ENCODE measurements around the gene RASD1. TPM values are rescaled to one million over a fixed set of nuclear protein-coding genes. Genes with fewer than 3 reads are reported as not detected.
A peak's percentile ranks its signal among the peaks of the same experiment; 100 is the strongest.
"Not testable (repeated sequence)": the region's sequence is repeated elsewhere in the genome, so short reads cannot be mapped to it uniquely, and the experiment has no call there.

Gene RASD1
- total RNA-seq, 4 donors from 2014 or later: 23.5 to 83.8 (median 61.3) TPM

DNA sequence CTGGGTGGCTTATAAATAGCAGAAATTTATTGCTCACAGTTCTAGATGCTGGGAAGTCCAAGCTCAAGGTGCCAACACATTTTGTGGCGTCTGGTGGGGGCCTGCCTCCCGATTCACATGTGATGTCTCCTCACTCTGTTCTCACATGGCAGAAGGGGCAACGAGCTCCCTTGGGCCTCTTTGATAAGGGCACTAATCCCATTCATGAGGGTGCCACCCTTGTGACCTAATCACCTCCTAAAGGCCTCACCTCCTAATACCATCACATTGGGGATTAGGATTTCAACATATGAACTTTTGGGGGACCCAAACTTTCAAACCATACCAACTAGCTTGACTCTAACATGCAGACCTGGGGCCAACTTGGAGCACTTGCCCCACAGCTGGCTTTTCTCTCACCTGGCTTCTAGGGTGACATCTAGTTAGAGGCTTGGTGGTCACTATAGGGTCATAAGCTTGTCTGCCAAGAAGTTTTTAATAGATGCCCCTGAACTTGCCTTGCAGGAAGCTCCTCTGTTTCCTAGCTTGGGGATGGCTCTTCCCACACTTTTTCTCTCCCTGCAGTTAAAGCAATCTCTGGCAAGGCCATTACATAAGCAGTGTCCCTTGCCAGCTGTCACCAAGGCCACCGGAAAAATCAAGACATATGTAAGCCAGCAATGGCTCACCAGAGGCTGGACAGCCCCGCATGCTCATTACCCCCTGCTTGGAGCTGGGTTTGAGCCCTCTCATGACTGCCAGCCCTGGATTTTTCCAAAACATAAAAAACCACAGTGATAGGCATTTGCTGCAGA, 27.8 kb downstream of the RASD1 start:
- intact Hi-C loops (cut with DNase I; ENCODE audit: low total_unique reads): no loop called here
- Histone ChIP-seq H3K4me3 (no peak overlapping the region), H3K27me3 (no peaks in the 10 kb centered on the region), H3K4me1 (peaks cover 0 to 18% (median 8%) of the 10 kb centered on the region in 4 donors), H3K36me3 (no peaks in the 10 kb centered on the region), H3K9me3 (no peaks in the 10 kb centered on the region), H3K27ac (peak overlapping the region; percentile 46 to 62 (median 52))
- in situ Hi-C loops (cut with MboI; ENCODE audit: low pct_ligation_motif_present in 1 of 4, low pct_unique_long_range_greater_than_20kb in 1 of 4, low sequenced_read_pairs in 3 of 4): no loop called here
- WGBS, 2 donors (ENCODE audit: low coverage in 1 of 2): 60 to 72% methylated on average over 3 to 5 of the region's 5 CpGs
- no peak for TF ChIP-seq EP300 (IDR thresholded peaks at IDR 0.05; ENCODE audit: low read depth)
- TF ChIP-seq POLR2AphosphoS5 (IDR thresholded peaks at IDR 0.05): no peak
- TF ChIP-seq POLR2A (IDR thresholded peaks at IDR 0.05): no peak
- TF ChIP-seq, protein P1, sequence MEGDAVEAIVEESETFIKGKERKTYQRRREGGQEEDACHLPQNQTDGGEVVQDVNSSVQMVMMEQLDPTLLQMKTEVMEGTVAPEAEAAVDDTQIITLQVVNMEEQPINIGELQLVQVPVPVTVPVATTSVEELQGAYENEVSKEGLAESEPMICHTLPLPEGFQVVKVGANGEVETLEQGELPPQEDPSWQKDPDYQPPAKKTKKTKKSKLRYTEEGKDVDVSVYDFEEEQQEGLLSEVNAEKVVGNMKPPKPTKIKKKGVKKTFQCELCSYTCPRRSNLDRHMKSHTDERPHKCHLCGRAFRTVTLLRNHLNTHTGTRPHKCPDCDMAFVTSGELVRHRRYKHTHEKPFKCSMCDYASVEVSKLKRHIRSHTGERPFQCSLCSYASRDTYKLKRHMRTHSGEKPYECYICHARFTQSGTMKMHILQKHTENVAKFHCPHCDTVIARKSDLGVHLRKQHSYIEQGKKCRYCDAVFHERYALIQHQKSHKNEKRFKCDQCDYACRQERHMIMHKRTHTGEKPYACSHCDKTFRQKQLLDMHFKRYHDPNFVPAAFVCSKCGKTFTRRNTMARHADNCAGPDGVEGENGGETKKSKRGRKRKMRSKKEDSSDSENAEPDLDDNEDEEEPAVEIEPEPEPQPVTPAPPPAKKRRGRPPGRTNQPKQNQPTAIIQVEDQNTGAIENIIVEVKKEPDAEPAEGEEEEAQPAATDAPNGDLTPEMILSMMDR (IDR thresholded peaks at IDR 0.05): no peak
- DNase-seq: no peak

DNA sequence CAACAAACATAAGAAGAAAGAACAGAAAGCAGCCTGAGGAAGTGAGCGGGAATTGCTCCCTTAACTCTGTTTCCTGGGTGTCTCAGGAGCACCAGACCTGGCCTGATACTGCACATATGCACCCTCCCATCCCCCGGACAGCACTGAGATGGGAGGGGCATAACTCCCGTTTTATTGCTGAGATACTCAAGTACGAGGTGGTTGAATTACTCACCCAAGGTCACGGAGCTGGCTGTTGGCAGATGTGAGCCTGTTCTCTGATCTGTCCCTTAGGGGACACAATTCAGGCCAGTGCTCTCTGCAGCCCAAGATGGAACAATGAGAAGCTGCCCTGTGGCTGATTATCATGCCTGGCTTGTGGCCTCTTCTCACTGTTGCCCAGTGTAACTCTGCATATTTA, 28.5 kb downstream of the RASD1 start:
- Histone ChIP-seq H3K27me3 (no peaks in the 10 kb centered on the region), H3K9me3 (no peaks in the 10 kb centered on the region), H3K4me3 (no peak overlapping the region), H3K4me1 (peaks cover 0 to 18% (median 9%) of the 10 kb centered on the region in 4 donors), H3K27ac (peak overlapping the region; percentile 46 to 62 (median 52)), H3K36me3 (no peaks in the 10 kb centered on the region)
- intact Hi-C loops (cut with DNase I; ENCODE audit: low total_unique reads): no loop called here
- in situ Hi-C loops (cut with MboI; ENCODE audit: low pct_ligation_motif_present in 1 of 4, low pct_unique_long_range_greater_than_20kb in 1 of 4, low sequenced_read_pairs in 3 of 4): no loop called here
- TF ChIP-seq POLR2AphosphoS5 (IDR thresholded peaks at IDR 0.05) (peak in 1 of 3 donors; percentile 23), POLR2A (IDR thresholded peaks at IDR 0.05) (no peak)
- 25 to 39% methylated on average over 2 to 5 of the region's 5 CpGs for WGBS, 2 donors (ENCODE audit: low coverage in 1 of 2)
- peak; percentile 74 for DNase-seq

DNA sequence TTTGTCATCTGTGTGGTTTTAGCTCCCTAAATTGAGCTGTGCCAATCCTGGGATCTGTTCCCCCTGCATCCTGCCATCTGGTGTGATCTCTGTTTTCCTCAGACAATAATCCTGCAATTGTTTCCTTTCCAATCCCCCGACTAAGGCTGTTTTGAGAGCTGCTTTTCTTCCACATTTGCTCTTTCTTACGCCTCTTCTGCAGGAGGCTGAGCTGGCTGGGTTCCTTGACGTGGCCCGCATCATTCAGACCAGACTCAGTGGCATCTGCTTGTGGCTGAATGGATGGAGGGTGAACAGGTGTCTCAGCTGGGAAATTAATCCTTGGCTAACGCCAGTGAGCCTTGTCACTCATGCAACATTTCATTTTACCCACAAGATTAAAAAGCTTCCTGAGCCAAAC, 29.2 kb downstream of the RASD1 start:
- Histone ChIP-seq H3K4me1 (peaks cover 0 to 18% (median 14%) of the 10 kb centered on the region in 4 donors), H3K4me3 (no peak overlapping the region), H3K9me3 (no peaks in the 10 kb centered on the region), H3K27ac (peak overlapping the region in 3 of 4 donors; percentile 34 to 49 (median 43)), H3K36me3 (no peaks in the 10 kb centered on the region), H3K27me3 (no peaks in the 10 kb centered on the region)
- intact Hi-C loops (cut with DNase I; ENCODE audit: low total_unique reads): no loop called here
- no peak for TF ChIP-seq POLR2AphosphoS5 (IDR thresholded peaks at IDR 0.05)
- TF ChIP-seq EP300 (IDR thresholded peaks at IDR 0.05; ENCODE audit: low read depth): no peak
- TF ChIP-seq, protein P1 (IDR thresholded peaks at IDR 0.05): no peak
- TF ChIP-seq POLR2A (IDR thresholded peaks at IDR 0.05): no peak
- 72 to 86% methylated on average over 1 to 5 of the region's 5 CpGs for WGBS, 2 donors (ENCODE audit: low coverage in 1 of 2)
- no peak for DNase-seq
- in situ Hi-C loops (cut with MboI; ENCODE audit: low pct_ligation_motif_present in 1 of 4, low pct_unique_long_range_greater_than_20kb in 1 of 4, low sequenced_read_pairs in 3 of 4): no loop called here

DNA sequence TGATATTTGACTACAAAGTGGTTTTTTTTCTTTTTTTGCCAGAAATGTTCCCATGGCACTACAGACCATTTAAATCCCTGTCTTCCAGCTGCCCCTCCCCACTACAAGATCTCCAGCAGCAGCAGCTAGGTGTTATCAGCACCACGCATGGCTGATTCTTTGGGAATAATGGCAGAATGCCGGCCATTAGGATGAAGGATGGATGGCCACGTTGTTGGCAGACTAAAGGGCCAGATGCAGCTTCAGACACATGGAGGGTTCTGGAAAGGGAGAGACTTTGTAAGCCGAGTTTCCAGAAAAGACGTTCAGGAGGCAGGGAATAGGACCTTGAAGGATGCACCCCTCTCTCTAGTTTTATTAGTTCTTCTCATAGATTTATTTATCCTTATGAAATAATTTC, 29.7 kb downstream of the RASD1 start:
- no peaks in the 10 kb centered on the region for H3K9me3 ChIP-seq
- in situ Hi-C loops (cut with MboI; ENCODE audit: low pct_ligation_motif_present in 1 of 4, low pct_unique_long_range_greater_than_20kb in 1 of 4, low sequenced_read_pairs in 3 of 4) (no loop called here), intact Hi-C loops (cut with DNase I; ENCODE audit: low total_unique reads) (no loop called here)
- H3K4me1 ChIP-seq: peaks cover 0 to 19% (median 16%) of the 10 kb centered on the region in 4 donors
- DNase-seq: no peak
- H3K36me3 ChIP-seq: no peaks in the 10 kb centered on the region
- H3K27ac ChIP-seq: no peak overlapping the region
- 58% methylated on average over 4 to 5 of the region's 5 CpGs for WGBS, 2 donors (ENCODE audit: low coverage in 1 of 2)
- H3K4me3 ChIP-seq: no peak overlapping the region
- no peaks in the 10 kb centered on the region for H3K27me3 ChIP-seq
- no peak for TF ChIP-seq POLR2A (IDR thresholded peaks at IDR 0.05)
- TF ChIP-seq, protein P1 (IDR thresholded peaks at IDR 0.05): no peak
- TF ChIP-seq POLR2AphosphoS5 (IDR thresholded peaks at IDR 0.05): no peak
- no peak for TF ChIP-seq EP300 (IDR thresholded peaks at IDR 0.05; ENCODE audit: low read depth)

DNA sequence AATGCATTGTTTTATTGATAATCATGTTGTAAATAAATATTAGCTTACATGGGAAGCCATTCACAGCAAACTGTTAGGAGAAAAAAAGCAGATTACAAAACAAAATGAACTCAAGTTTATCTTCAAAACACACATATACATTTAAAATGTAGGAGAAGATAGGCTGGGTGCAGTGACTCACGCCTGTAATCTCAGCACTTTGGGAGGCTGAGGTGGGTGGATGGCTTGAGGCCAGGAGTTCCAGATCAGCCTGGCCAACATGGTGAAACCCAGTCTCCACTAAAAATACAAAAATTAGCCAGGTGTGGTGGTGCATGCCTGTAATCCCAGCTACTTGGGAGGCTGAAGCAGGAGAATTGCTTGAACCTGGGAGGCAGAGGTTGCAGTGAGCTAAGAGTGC, 30.3 kb downstream of the RASD1 start:
- in situ Hi-C loops (cut with MboI; ENCODE audit: low pct_ligation_motif_present in 1 of 4, low pct_unique_long_range_greater_than_20kb in 1 of 4, low sequenced_read_pairs in 3 of 4); H3K27me3 ChIP-seq; H3K27ac ChIP-seq; H3K9me3 ChIP-seq; intact Hi-C loops (cut with DNase I; ENCODE audit: low total_unique reads); H3K36me3 ChIP-seq; H3K4me3 ChIP-seq; DNase-seq: not testable (repeated sequence)
- H3K4me1 ChIP-seq: peaks cover 0 to 19% (median 16%) of the 10 kb centered on the region in 4 donors
- WGBS, 2 donors (ENCODE audit: low coverage in 1 of 2): 29 to 56% methylated on average over 1 of the region's 1 CpG

Data from transverse colon (tissue), 4 donors.